ENCODE data around the gene SLIT1. TPM values are rescaled to one million over a fixed set of nuclear protein-coding genes. Genes with fewer than 3 reads are reported as not detected.

Gene SLIT1
- total and polyA plus RNA-seq, 5 donors from 2014 or later = 0.32 TPM; not detected in 4

DNA sequence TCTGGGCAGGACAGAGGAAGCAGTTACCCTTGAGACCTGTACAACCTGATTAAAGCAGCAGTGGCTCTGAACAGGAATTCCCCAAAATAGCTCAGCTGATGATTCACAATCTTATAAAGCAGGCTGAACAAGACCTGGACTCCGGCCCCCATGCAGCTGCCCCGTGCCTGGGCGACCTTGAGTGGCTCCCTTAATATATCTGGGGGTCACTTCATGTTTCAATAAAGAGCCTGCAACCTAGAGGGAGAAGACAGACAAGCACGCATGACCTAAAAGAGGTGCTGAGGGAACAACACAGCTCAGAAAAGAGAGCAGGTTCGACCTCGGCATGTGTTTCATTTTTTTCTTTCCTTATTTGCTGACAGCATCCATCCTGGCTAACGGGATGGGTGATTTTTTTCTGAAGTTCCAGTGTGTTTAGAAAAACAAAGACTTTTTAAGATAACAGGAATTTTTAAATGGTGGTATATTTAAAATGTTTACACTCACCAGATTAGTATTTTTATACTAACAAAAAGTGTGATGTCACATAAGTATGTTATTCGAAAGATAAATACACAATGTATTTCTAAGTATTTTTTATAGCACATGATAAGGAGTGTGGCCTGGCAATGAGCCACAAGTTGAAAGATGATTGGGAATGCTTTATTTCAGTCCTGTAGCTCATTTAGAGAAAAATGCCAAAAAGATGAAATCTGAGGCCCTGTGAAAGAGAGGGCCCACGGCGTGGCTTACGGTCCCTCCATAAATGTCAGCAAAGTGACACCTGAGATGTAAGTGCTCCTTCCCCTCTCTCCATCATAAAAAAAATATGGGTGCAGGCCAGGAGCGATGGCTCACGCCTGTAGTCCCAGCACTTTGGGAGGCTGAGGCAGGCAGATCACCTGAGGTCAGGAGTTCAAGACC, 161.3 kb downstream of the SLIT1 start:
- no peaks in the 10 kb centered on the region for H3K27me3 ChIP-seq (ENCODE audit: control insufficient read depth, insufficient read depth, low read length)
- H3K9me3 Mint-ChIP-seq = no peaks in the 10 kb centered on the region
- H3K27me3 Mint-ChIP-seq = peaks cover 4% of the 10 kb centered on the region
- no peak overlapping the region for H3K4me3 Mint-ChIP-seq
- peaks cover 0 to 2% (median 0%) of the 10 kb centered on the region in 4 donors for H3K4me1 Mint-ChIP-seq
- H3K9me3 ChIP-seq (ENCODE audit: control insufficient read depth in 2 of 2, low read length in 2 of 2) = no peaks in the 10 kb centered on the region
- no peaks in the 10 kb centered on the region for H3K4me1 ChIP-seq (ENCODE audit: control insufficient read depth, insufficient read depth, low read length, poor library complexity, severe bottlenecking)
- no peak overlapping the region for H3K27ac ChIP-seq (ENCODE audit: insufficient read depth, low read length, poor library complexity, severe bottlenecking)
- ATAC-seq (ENCODE audit: low read depth in 2 of 2) = no peak
- H3K36me3 ChIP-seq (ENCODE audit: control insufficient read depth, insufficient read depth, low read length) = no peaks in the 10 kb centered on the region
- no peak overlapping the region for H3K4me3 ChIP-seq (ENCODE audit: low read depth, low read length)
- no peak for DNase-seq
- no peaks in the 10 kb centered on the region for H3K36me3 Mint-ChIP-seq
- no peak overlapping the region for H3K27ac Mint-ChIP-seq

DNA sequence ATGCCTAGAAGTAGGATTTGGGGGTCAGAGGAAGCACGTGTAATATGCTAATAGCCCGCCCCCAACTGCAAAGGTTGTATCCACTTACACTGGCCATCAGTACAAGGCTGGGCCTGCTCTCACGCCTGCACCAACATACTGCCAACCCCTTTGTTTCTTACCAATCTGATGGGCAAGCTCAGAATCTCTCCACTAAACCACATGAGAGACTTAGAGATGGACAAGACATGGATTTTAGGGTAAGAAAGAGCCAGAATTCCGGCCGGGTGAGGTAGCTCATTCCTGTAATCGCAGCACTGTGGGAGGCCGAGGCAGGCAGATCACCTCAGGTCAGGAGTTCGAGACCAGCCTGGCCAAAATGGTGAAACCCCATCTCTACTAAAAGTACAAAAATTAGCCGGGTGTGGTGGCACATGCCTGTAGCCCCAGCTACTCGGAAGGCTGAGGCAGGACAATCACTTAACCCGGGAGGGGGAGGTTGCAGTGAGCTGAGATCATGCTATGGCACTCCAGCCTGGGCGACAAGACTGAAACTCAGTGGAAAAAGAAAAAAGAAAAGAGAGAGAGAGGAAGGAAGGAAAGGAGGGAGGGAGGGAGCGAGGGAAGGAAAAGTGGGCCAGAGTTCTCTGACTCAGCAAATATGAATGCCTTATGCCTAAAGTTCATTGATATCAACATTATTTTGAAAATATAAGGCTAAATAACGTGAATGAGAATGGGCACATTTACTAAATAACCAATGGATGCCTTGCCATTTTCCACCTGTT, 162.2 kb downstream of the SLIT1 start:
- Histone ChIP-seq H3K27ac (ENCODE audit: insufficient read depth, low read length, poor library complexity, severe bottlenecking) (no peak overlapping the region), H3K4me1 (ENCODE audit: control insufficient read depth, insufficient read depth, low read length, poor library complexity, severe bottlenecking) (no peaks in the 10 kb centered on the region), H3K36me3 (ENCODE audit: control insufficient read depth, insufficient read depth, low read length) (no peaks in the 10 kb centered on the region), H3K9me3 (ENCODE audit: control insufficient read depth in 2 of 2, low read length in 2 of 2) (no peaks in the 10 kb centered on the region), H3K27me3 (ENCODE audit: control insufficient read depth, insufficient read depth, low read length) (no peaks in the 10 kb centered on the region), H3K4me3 (ENCODE audit: low read depth, low read length) (no peak overlapping the region)
- H3K9me3 Mint-ChIP-seq = no peaks in the 10 kb centered on the region
- peaks cover 0 to 2% (median 0%) of the 10 kb centered on the region in 4 donors for H3K4me1 Mint-ChIP-seq
- no peak overlapping the region for H3K4me3 Mint-ChIP-seq
- H3K27ac Mint-ChIP-seq = no peak overlapping the region
- DNase-seq (no peak), ATAC-seq (ENCODE audit: low read depth in 2 of 2) (no peak)
- no peaks in the 10 kb centered on the region for H3K36me3 Mint-ChIP-seq
- peaks cover 4% of the 10 kb centered on the region for H3K27me3 Mint-ChIP-seq

DNA sequence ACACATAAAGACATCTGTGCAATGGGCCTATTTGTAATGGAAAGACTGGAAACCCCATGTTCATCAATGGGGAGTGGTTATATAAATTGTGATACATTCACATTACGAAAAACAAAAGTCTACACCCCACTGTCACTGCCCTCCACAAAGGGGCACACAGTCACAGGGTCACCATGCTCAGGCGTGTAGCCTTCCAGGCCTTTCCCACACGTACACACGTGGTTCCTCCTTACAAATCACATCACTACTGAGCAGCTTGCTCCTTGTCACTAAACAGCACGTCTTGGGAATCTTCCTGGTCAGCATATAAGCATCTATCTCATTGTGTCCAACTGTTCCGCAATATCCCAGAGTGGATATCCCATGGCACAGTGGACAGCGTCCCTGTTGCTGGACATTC, 163.1 kb downstream of the SLIT1 start:
- Histone ChIP-seq H3K4me3 (ENCODE audit: low read depth, low read length) (no peak overlapping the region), H3K27me3 (ENCODE audit: control insufficient read depth, insufficient read depth, low read length) (no peaks in the 10 kb centered on the region), H3K36me3 (ENCODE audit: control insufficient read depth, insufficient read depth, low read length) (no peaks in the 10 kb centered on the region), H3K27ac (ENCODE audit: insufficient read depth, low read length, poor library complexity, severe bottlenecking) (no peak overlapping the region), H3K4me1 (ENCODE audit: control insufficient read depth, insufficient read depth, low read length, poor library complexity, severe bottlenecking) (no peaks in the 10 kb centered on the region), H3K9me3 (ENCODE audit: control insufficient read depth in 2 of 2, low read length in 2 of 2) (no peaks in the 10 kb centered on the region)
- H3K9me3 Mint-ChIP-seq = no peaks in the 10 kb centered on the region
- H3K36me3 Mint-ChIP-seq = no peaks in the 10 kb centered on the region
- DNase-seq (no peak), ATAC-seq (ENCODE audit: low read depth in 2 of 2) (no peak)
- no peaks in the 10 kb centered on the region for H3K27me3 Mint-ChIP-seq
- H3K4me1 Mint-ChIP-seq = peaks cover 0 to 2% (median 0%) of the 10 kb centered on the region in 4 donors
- no peak overlapping the region for H3K27ac Mint-ChIP-seq
- H3K4me3 Mint-ChIP-seq = no peak overlapping the region

DNA sequence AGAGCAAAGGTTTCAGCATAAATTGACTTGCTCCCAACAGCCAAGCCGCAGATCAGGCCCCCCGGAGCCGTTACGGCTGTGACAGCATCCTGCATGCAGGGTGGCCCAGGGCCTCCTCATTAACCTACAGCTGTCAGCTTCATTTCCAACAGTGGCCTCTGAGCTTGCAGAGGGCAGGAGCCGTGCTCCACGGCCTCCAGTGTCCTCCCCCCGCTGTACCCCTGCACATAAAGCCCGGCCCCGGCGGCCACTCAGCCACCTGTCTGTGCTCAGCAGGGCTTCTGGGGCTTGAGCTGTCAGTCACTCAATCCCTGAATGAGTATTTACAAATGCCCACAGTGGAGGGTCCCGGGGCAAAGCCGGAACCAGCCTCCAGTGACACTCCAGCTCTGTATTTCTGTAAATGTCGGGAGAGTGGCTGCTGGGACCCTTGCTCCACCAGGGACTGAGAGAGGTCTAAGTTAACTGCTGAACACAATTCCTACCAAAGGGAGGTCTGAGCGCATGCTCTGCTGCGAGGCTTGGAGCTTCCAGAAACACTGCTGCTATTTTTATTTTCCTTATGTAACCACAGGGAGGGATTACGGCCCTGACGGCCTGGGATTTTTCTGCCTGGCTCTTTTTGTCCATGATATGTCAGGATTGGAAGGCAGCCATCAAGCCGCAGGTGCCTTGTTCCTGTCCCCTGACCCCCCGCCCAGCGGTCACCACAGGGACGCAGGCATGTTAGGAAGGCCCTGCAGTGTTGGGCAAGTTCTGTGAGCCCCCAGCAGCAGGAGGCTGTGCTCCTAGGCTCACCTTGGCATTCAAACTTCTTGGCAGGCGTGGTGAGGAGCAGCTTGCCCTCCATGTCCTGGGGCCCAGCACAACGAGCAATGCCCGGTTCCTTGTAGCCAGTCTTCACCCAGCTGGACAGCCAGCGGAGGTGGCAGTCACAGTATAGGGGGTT, 165.0 kb downstream of the SLIT1 start:
- Mint-ChIP-seq H3K4me3 (no peak overlapping the region), H3K27me3 (no peaks in the 10 kb centered on the region)
- DNase-seq = no peak

DNA sequence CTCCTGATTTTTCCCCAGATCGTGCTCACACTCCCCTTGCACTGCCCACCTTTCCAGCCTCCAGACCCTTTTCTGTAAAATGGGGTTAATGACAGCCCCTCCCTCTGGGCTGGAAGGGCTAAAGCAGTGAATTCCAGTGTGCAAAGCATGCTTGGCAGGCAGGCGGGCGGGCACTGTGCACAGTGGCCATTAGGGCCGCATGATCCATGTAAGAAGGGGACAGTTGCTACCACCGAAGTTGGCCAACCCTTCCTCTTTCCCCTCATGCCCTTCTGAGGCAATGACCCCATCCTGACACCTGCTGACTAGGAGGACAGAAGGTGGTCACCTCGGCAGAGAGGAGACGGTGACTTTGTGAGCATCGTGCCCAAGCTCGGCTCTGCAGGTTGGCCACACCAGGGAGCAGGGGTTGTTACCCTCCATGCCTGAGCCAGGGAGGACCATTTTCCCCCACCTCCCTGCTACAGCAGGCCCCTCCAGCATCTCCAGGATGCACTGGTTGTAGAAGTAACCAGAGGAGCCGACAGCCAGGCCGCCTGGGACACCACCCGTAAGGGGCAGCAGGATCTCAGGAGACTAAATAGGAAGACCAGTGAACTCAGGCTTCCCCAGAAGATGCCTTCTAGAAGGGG, 166.4 kb downstream of the SLIT1 start:
- H3K27me3 ChIP-seq (ENCODE audit: control insufficient read depth, insufficient read depth, low read length) = no peaks in the 10 kb centered on the region
- peaks cover 9% of the 10 kb centered on the region for H3K4me1 ChIP-seq (ENCODE audit: control insufficient read depth, insufficient read depth, low read length, poor library complexity, severe bottlenecking)
- Mint-ChIP-seq H3K27ac (no peak overlapping the region), H3K9me3 (no peaks in the 10 kb centered on the region), H3K36me3 (no peaks in the 10 kb centered on the region), H3K4me3 (no peak overlapping the region), H3K27me3 (no peaks in the 10 kb centered on the region), H3K4me1 (peaks cover 7 to 15% (median 10%) of the 10 kb centered on the region in 4 donors)
- no peaks in the 10 kb centered on the region for H3K36me3 ChIP-seq (ENCODE audit: control insufficient read depth, insufficient read depth, low read length)
- no peak for ATAC-seq (ENCODE audit: low read depth in 2 of 2)
- H3K4me3 ChIP-seq (ENCODE audit: low read depth, low read length) = no peak overlapping the region
- no peaks in the 10 kb centered on the region for H3K9me3 ChIP-seq (ENCODE audit: control insufficient read depth in 2 of 2, low read length in 2 of 2)
- no peak for DNase-seq
- H3K27ac ChIP-seq (ENCODE audit: insufficient read depth, low read length, poor library complexity, severe bottlenecking) = no peak overlapping the region

More for the DNA sequence above, 165.0 kb downstream of the SLIT1 start:
- Histone ChIP-seq H3K9me3 (ENCODE audit: control insufficient read depth in 2 of 2, low read length in 2 of 2) (no peaks in the 10 kb centered on the region), H3K36me3 (ENCODE audit: control insufficient read depth, insufficient read depth, low read length) (no peaks in the 10 kb centered on the region), H3K4me1 (ENCODE audit: control insufficient read depth, insufficient read depth, low read length, poor library complexity, severe bottlenecking) (peaks cover 9% of the 10 kb centered on the region), H3K27me3 (ENCODE audit: control insufficient read depth, insufficient read depth, low read length) (no peaks in the 10 kb centered on the region), H3K4me3 (ENCODE audit: low read depth, low read length) (no peak overlapping the region), H3K27ac (ENCODE audit: insufficient read depth, low read length, poor library complexity, severe bottlenecking) (no peak overlapping the region)
- no peak overlapping the region for H3K27ac Mint-ChIP-seq
- no peaks in the 10 kb centered on the region for H3K9me3 Mint-ChIP-seq
- no peaks in the 10 kb centered on the region for H3K36me3 Mint-ChIP-seq
- no peak for ATAC-seq (ENCODE audit: low read depth in 2 of 2)
- H3K4me1 Mint-ChIP-seq = peaks cover 5 to 11% (median 9%) of the 10 kb centered on the region in 4 donors

DNA sequence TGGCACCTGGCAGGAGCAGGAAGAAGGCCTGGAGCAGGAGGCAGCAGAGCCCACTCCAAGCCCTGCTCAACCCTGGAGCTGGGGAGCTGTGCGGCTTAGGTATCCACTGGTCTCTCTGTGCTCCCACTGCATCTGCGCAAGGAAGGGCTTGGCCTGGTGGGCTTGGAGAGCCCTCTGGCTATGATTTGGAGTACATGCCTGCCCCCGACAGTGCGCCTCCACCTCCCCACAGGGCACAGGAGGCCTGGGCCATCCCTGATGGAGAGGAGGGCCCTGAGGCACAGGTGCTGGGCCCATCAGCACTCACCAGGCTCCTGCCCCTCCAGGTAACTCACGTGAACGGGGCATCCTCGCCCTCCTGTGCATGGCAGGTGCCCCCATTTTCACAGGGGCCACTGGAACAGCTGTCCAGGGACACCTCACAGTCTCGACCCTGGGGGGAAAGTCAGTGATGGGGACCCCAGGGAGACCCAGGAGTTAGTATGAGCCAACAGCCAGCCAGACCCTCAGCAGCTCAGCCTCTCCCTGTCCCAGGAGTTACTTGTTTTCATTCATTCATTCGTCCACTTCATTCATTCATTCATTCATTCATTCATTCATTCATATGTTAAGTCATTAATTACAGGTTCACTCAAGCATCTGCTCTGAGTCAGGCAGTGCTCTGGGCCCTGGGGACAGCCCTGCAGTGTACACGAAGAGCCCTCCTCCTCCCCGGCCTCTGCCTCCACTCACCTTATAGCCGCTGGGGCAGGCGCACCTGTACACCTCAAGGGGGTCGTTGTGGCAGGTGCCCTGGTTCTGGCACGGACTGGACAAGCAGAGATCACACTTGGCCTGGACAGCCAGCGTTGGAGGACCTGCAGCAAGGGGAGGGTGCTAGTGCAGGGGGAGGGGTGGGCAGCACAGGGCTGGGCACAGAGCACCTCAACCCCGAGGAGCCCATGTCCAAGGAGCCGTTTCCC, 167.2 kb downstream of the SLIT1 start:
- H3K36me3 Mint-ChIP-seq = no peaks in the 10 kb centered on the region
- DNase-seq = no peak
- no peaks in the 10 kb centered on the region for H3K9me3 ChIP-seq (ENCODE audit: control insufficient read depth in 2 of 2, low read length in 2 of 2)
- peaks cover 9% of the 10 kb centered on the region for H3K4me1 ChIP-seq (ENCODE audit: control insufficient read depth, insufficient read depth, low read length, poor library complexity, severe bottlenecking)
- no peak overlapping the region for H3K27ac ChIP-seq (ENCODE audit: insufficient read depth, low read length, poor library complexity, severe bottlenecking)
- peak overlapping the region in 1 of 4 donors; percentile 67 for H3K4me3 Mint-ChIP-seq
- H3K36me3 ChIP-seq (ENCODE audit: control insufficient read depth, insufficient read depth, low read length) = no peaks in the 10 kb centered on the region
- H3K9me3 Mint-ChIP-seq = no peaks in the 10 kb centered on the region
- H3K27me3 ChIP-seq (ENCODE audit: control insufficient read depth, insufficient read depth, low read length) = no peaks in the 10 kb centered on the region
- H3K27me3 Mint-ChIP-seq = no peaks in the 10 kb centered on the region
- H3K4me3 ChIP-seq (ENCODE audit: low read depth, low read length) = no peak overlapping the region
- H3K27ac Mint-ChIP-seq = no peak overlapping the region
- no peak for ATAC-seq (ENCODE audit: low read depth in 2 of 2)
- peaks cover 7 to 15% (median 10%) of the 10 kb centered on the region in 4 donors for H3K4me1 Mint-ChIP-seq

Measured in CD4-positive, CD25-positive, alpha-beta regulatory T cell (primary cell).